Jurkat, Clone E6-1 (cell line): Measurements from ENCODE around the gene SREBF2.

Experiments
- DNase-seq: peaks from one replicate; pipeline ENCODE4 v3.0.0-alpha.2; 2011; ENCODE audit warnings: low read depth, low spot score
- H3K4me3 ChIP-seq: 2 replicates; pipeline ENCODE4 v1.5.1; 2011; ENCODE audit warnings: mild to moderate bottlenecking, low read length, control low read depth, moderate library complexity

The SREBF2 gene

GRCh38 chr22:41900652-41901312 lies 67.9 kb downstream of the SREBF2 start:
- H3K4me3 ChIP-seq: no peak overlapping the region
- DNase-seq: no peak

- no peak for DNase-seq
Observed at GRCh38 chr22:41902016-41902415, 69.1 kb downstream of the SREBF2 start.

DNA sequence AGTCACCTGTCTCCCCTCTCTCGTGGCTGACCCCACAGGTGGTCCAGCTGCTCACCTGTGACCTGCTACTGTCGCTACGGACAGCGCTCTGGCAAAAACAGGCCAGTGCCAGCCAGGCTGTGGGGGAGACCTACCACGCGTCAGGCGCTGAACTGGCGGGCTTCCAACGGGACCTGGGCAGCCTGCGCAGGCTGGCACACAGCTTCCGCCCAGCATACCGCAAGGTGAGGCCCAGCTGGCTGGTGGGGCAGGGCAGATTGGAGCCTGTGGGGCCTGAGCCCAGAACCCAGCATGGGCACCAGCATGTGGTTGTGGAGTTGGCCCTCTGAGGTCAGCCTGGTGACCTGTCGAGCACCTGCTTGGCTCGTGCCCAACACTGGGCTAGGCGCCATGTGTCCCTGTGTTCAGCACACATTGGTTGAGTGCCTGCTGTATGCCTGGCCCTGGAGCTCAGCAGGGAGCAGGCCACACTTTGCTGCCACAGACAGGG lies 70.1 kb downstream of the SREBF2 start:
- H3K4me3 ChIP-seq: no peak overlapping the region
- no peak for DNase-seq

More at GRCh38 chr22:41902016-41902415, 69.1 kb downstream of the SREBF2 start:
- H3K4me3 ChIP-seq: no peak overlapping the region

- DNase-seq: no peak
Observed at GRCh38 chr22:41904450-41905410, 71.8 kb downstream of the SREBF2 start.

GRCh38 chr22:41905411-41906202 lies 72.7 kb downstream of the SREBF2 start:
- DNase-seq: no peak
- no peak overlapping the region for H3K4me3 ChIP-seq

More at GRCh38 chr22:41904450-41905410, 71.8 kb downstream of the SREBF2 start:
- H3K4me3 ChIP-seq: no peak overlapping the region

DNA sequence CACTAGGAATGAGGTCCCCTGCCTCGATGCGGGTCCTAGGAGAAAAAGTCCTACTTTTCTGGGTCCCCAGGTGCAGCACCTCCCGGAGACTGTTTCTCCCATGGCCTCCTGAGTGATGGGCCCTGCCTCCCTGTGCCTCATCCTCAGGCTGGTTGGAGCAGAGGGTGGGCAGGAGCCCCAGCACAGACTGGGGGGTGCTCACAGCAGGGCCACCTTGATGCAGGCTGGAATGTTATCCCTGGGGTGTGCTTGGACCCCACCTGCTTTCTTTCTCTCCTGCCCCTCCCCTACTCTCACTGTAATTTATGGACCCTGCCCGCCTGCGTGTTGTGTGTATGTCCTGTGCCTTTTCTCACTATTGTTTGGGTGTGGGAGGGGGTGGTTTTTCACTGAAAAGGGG lies 73.9 kb downstream of the SREBF2 start:
- no peak overlapping the region for H3K4me3 ChIP-seq
- no peak for DNase-seq

DNA sequence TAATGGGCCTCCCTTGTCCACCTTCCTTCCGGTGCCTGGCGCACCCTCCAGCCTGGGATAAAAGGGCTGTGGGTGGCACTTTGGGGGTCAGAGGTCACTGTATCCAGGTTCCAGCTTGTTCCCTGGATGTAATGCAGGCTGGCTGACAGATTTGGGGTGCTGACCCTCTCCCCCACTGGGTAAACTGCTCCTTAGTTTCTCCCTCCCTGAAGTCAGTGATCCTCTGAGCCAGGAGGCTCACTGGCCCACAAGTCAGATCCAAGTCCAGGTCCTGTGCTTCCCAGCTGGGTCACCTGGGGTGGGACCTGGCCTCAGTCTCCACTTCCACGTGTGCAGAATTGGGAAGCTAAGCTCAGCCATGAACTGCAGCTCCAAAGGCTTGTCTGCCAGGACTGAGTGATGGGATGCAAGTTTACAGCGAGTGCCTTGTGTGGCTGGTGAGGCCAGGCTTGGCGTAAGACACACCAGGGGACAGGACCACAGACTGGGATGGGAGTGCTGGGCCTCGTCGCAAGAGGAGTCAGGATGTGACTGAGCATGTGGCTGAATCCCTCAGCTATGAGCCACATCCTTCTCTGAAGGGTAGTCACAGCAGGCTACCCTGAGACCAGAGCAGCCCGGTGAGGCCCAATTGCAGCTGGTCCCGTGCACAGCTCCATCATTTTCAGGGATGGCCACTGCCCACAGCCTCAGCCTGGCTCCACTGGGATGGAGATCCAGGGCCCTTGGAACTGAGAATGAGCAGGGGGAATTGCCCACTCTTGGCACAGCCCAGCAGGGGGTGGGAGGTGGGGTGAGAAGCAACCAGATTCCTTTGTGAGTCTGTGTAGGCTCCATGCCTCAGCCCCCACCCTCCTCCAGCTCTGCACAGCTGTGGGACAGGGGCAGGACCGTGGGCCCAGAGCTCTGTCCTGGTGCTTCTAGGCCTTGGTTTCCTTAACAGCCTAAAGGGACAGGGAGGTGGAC lies 74.8 kb downstream of the SREBF2 start:
- DNase-seq: no peak
- H3K4me3 ChIP-seq: no peak overlapping the region

DNA sequence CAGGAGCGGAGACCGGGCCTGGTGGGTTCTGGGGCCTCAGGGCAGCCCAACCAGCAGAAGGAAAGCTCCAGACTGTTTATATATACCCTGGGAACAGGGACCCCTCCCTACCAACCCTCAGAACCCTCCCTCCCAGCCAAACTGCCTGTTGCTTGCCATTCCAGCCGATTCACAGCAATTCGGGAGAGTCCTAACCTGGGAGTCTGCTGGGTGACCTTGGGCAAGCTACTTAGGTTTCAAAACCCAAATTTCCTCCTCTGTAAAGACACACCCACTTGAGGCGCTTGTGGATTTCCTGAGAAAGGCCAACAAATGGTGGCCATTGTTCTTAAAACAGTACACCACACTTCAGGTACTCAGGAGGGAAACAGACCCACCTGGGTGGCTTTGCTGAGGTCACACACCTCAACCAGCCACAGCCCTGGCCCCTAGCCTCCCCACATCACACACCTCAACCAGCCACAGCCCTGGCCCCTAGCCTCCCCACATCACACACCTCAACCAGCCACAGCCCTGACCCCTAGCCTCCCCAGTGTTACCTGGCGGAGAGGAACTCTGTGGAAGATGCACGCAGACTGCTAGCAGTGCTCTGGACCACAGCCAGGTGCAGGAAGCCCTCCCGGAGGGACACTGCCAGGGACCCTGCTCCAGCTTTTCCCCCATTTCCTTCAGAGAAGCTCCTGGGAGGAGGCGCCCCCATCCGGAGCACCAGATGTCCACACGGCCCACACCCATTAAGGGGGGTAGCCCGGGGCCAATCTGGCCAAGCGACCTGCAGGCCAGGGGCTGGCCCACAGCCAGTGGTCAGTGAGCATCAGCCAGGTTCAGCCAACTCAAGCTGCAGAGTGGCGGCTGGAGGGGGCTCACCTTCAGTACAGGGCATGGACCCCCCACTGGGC lies 75.8 kb downstream of the SREBF2 start:
- DNase-seq: no peak
- H3K4me3 ChIP-seq: no peak overlapping the region

DNA sequence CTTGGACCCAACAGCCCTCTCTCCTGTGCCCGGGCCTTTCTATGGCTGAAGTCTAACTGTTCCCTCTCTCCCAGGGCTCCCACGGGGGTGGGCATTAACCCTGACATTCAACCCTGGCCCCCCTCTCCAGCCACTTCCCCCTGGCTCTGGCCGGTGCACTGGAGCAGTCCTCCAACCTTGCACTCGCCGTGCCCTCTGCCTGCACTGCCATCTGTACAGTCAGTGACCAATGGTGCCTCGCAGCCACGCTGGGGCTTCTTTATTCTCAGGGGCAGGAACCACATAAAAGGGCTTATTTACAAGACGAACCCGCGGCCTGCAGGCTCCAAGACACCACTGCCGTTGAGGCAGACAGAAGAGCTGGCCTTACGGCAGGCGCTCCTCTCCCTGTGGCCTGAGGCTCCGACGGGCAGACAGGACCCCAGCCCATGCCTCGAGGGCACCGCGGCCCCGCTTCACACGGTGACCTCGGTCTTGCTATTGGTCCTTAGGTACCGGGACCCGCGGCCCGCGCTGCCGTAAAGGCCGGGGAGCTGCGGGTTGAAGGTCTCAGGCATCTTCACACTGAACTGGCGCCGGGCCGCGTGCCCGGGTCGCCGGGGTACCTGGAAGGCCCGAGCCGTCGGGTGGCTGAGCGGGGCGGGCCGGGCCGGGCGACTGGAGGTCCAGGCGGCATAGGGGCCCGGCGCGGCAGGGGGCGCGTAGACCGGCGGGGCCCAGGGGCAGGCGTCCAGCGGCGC lies 76.6 kb downstream of the SREBF2 start:
- DNase-seq: no peak
- no peak overlapping the region for H3K4me3 ChIP-seq

GRCh38 chr22:41910050-41911000 lies 77.4 kb downstream of the SREBF2 start:
- no peak overlapping the region for H3K4me3 ChIP-seq
- no peak for DNase-seq

DNA sequence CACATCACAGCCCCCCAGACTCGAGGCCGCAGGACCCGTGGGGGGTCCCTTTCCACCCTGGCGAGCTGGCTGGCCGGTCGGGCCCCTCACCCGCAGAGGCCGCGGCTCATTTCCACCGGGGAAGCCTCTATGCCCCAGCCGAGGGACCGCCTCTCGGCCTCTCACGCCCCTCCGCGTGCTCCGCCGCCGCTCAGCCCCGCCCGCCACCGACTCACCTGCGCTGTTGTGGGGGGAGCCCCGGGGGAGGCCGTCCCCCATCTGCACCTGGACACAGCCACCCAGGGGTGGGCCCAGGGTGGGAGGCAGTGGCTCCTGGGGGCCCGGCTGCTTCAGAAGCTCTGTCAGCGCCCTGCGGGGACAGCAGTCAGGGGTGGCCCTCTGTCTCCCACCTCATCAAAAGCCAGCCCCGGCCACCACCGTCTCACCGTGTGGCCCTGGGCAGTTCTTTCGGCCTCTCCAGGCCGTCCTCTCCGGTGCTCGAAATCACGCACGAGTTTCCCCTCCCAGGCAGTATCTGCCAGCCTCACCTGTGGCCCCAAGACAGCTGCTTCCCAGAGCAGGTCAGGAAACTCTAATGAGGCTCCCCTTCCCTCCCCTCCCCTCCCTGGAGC lies 78.2 kb downstream of the SREBF2 start:
- no peak for DNase-seq
- no peak overlapping the region for H3K4me3 ChIP-seq

DNA sequence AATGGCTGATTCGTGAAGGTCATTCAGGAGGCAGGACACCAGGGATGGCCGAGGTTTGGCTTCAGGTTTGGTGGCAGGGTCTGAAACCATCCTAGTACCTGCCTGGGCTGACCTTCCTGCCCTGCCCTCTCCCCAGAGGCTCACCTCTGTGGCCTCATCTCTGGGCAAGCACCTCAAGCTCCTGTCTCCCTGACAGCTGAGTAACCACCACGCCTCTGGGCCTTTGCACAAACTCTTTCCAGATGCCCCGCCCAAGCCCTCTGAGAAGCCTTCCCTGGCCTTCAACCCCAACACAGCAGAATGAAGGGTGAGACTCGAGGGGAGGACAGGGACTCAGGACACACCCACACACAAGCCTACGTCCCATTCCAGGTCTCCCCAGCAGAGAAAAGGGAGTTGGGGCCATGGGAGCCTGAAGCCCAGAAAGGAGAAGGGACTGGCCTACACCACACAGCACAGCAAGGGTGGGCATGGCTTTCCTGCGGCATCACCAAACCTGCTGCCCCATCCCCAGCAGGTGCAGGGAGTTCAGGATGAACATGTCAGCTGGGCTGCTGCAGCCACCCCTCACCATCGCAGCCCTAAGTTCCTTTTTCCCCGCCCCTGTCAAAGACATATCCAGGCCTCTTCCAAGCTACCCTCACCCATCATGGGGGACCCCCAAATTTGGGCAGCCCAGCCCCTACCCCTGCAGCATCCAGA lies 79.6 kb downstream of the SREBF2 start:
- no peak for DNase-seq
- no peak overlapping the region for H3K4me3 ChIP-seq

GRCh38 chr22:41913040-41913719 lies 80.3 kb downstream of the SREBF2 start:
- DNase-seq: no peak
- no peak overlapping the region for H3K4me3 ChIP-seq

DNA sequence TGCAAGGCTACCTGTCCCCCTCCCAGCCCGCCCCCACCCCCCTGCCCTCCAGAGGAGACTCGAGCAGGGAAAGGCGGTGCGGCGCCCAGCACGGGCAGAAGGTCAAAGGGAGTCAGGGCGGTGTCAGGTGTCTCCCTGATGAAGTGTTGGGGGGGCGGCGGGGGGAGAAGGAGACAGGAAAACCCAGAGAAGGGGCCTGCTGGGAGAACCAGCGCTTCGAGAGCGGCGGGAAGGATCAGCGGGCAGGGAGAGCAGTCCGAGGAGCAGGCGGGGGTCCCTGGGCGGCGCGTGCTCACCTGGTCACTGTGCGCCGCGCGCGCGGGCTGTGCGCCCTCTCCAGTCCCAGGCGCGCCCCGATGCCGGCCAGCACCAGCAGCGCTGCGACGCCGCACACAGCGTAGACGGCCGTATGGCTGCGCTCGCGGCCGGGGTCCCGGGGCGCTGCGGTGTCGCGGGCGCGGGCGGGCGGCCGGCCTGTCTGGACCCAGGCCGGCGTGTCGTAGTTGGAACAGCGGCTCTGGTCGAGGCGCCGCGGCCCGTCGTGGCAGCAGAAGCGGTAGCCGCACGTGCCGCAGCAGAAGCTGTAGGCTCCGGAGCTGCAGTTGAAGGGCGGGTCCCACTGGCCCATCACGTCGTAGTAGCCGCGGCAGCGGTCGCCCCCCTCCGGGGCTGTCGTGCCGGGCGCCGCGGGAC lies 81.1 kb downstream of the SREBF2 start:
- no peak for DNase-seq

More for the DNA sequence above, 81.1 kb downstream of the SREBF2 start:
- no peak overlapping the region for H3K4me3 ChIP-seq
